NCI-H748 (cell line): ENCODE data around the gene P2RY12.
A peak's percentile ranks its signal among the peaks of the same experiment; 100 is the strongest.

ENCODE experiments used
- DNase-seq: peaks from one replicate; lab custom pipeline; 2025; ENCODE audit not compliant: unreplicated experiment; lab: John Stamatoyannopoulos, UW

The P2RY12 gene

DNA sequence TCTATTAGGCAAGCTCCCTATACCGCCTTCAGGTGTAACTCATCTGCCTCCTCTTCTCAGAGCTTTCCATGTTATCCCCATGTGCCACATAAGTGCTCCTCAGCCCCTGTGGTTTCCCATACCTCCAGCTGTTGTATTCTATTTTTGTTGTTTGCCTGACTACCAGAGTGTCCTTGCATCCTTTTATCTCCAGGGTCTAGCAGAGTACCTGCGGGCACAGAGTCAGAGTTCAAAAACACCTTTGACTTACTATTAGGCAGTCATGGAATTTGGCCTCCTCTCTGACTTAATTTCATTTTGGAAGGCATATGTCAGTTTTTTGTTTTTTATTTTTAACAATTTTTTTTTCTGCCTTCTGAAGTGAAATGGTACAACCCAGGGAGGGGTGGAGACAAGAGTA is 75.0 kb downstream of the P2RY12 start:
- no peak for DNase-seq

DNA sequence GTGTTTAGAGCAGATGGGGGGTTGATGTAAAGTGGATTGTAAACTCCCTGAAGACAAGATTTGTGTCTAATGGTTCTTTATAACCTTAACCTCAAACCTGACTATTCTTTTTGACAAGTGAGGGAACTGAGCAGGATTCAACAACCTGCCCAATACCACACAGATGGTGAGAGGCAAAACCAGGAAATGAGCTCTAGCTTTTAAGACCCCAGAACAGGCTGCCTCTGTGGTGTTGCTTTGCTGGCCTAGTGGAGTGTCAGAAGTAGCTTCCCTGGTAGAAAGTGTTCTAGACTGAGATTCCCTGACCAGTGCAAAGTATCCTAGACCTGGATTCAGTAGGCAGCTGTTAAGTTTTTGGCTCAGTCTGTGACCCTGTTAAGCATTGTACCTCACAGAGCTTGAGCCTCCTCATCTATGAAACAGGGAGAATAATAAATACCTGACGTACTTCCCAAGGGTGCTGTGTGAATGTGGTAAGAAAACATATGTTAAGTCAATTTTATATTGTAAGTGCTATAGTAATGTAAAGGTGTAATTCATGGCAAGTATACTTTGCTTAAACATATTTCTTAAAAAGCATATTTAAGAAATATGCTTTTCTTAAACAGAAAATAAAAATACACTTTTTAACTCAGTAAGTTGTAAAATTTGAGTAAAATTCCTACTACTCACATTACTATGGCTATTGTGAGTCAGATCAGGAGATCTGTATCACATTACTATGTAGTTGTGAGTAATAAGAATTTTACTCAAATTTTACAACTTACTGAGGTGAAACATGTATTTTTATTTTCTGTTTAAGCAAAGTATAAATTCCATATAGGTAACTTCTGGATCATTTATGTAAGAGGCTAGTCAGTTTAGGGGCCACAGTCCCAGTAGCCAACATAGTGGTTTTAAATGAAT is 76.7 kb downstream of the P2RY12 start:
- DNase-seq = no peak

DNA sequence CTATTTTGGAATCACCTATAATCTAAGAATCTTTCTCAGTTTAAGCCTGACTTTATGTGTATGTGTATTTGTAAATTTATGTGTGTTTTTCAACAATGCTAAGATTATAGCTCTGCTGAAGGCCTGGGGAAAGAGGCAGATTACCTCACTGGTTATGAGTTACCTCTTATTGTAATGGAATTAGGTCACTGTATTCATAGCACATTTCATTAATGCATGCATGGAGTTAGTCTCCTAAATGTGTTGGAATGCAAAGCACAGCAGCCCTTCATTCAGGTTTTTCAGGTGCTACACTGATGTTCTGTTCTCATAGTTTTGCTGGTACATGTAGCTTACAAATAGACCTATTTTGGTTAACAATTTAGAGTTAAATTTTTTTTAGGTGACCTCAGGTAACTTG is 77.4 kb downstream of the P2RY12 start:
- DNase-seq = no peak

DNA sequence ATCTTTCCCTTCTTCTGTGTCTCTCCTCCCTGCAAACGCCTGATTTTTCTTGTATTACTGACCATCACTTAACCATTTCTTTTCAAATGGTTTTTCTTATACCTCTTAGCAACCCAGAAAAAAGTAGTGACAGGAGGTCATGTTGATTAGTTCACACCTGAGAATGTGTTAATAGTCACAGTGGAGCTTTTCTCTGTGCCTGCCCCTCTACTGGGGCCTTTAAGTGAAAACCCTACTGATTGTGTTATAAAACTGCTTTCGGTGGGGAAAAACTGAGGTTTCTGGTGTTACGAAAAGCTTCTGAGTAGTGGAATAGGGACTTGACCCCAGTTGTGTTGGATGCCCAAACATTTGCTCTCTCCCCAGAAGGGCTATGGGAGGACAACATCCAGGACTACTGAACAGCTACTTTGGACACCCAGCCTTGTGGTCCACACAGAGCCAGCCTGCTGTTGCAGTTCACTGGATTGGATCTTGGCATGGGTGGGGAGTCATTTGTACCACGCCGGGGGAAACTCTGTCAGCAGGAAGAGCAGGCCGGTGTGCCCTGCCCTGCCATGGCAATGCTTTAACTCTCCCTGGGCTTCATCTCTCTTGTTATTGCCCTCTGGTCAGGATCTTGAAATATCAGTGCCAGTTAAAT is 78.3 kb downstream of the P2RY12 start:
- DNase-seq = no peak

DNA sequence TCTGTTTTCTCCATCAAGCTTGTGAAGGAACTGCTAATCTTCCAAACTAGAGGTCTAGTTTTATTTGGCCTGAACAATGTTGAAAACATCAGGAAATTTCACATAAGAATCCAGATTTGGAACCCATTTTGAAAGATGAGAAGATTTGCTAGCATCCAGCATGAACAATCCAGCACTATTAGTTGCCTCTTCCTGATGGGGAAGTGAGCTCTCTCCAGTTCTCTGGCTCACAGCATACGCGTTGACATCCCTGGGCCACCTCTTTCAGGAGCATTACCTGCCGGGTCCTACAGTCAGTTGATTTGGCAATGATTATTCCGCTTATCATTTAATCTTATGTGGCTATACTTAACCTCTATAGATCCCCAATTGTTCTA is 78.8 kb downstream of the P2RY12 start:
- DNase-seq = no peak

GRCh38 chr3:151305060-151305774 is 79.3 kb downstream of the P2RY12 start:
- no peak for DNase-seq

GRCh38 chr3:151303751-151304150 is 80.8 kb downstream of the P2RY12 start:
- no peak for DNase-seq

GRCh38 chr3:151301787-151302186 is 82.8 kb downstream of the P2RY12 start:
- DNase-seq = no peak

- no peak for DNase-seq
These were observed 84.0 kb downstream of the P2RY12 start for GRCh38 chr3:151300539-151300938.

DNA sequence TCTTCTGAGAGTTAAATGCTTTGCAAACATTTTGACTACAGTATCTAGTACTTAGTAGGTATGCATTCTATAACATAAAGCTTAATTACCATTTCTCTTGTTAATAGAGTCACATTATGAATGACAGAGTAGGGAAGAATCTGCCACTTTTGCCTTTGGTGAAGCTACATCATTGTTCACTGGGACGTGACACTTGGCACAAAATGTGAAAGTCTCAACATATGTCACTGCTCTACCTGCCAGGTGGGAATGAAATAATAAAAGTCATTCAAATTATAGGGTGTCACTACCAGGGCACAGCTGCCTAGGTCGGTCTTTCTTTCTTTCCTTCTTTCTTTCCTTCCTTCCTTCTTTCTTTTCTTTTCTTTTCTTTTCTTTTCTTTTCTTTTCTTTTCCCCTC is 85.5 kb downstream of the P2RY12 start:
- no peak for DNase-seq

DNA sequence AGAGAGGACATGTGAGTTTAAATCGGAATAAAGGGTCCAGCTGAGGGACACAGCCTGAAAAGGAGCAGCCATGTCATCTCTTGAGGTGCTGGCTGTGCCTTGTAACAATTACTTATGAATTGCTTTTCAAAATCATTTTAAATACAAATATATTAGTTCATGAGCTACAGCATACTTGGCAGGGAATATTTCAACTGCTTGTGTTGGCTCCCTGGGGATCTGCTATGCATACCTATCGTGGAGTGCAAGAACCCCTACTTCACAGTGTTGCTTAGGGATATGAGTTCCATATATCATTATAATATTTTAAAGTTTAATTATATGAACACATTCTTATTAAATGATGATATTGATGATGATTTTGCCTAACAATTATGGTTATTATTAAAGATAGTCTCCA is 87.1 kb downstream of the P2RY12 start:
- DNase-seq = no peak

DNA sequence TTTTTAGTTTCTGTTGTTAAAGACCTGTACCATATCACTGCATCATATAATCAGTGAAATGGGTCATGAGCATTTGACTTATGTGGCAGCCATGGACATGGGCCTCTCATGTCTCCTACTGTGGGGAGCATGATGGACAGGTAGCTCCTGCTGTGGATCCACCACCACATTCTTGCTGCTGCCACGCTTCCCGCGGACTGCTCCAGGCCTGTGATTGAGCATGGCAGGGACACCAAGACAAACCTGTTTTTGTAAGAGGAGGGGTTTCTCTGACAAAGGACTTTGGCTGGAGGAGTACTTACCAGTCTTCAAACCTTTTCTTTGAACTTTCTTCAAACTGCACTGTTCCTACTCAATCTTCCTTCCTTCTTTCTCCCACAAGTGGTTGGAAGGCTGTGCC is 88.3 kb downstream of the P2RY12 start:
- no peak for DNase-seq

GRCh38 chr3:151293127-151293526 is 91.4 kb downstream of the P2RY12 start:
- DNase-seq = no peak

- DNase-seq = peak; percentile 3
These were observed 93.9 kb downstream of the P2RY12 start for GRCh38 chr3:151290673-151291072.

DNA sequence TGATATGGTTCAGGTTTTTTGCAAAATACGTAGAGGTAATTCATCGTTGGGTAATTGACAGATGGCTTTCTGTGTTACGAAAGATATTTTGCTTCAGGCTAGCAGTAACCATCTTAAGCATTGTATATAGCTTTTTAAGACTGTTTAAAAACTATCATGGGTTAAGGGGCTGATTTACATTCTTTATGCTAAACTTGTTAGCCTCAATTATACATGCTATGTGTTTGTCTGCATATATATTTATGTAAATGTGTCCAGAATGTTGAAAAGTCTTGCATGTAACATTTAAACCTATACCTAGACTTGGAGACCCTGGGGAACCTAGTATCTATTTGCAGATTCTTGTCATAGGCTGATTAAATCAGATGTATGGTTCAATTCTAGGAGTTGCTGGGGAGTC is 95.1 kb downstream of the P2RY12 start:
- DNase-seq = no peak
